Mesenchymal stem cell (in vitro differentiated cells and primary cell): Measurements from ENCODE around the gene APOL4.

Experiments
- DNase-seq: peaks from one replicate; pipeline ENCODE4 v3.0.0-alpha.2; 2013
- H2AFZ ChIP-seq: one replicate; pipeline ENCODE4 v1.6.1; 2013; ENCODE audit warnings: low read depth, mild to moderate bottlenecking, control low read depth, inconsistent platforms, low read length, moderate library complexity
- H2AK5ac ChIP-seq: 2 replicates; pipeline ENCODE4 v1.6.1; 2013; ENCODE audit warnings: low read length, moderate library complexity, mild to moderate bottlenecking, inconsistent platforms; ENCODE audit not compliant: severe bottlenecking
- H2BK120ac ChIP-seq: one replicate; pipeline ENCODE4 v1.6.1; 2013; ENCODE audit warnings: low read depth, mild to moderate bottlenecking, inconsistent platforms, low read length, moderate library complexity
- H2BK12ac ChIP-seq, 2 experiments: one replicate each; pipeline ENCODE4 v1.6.1; 2013; ENCODE audit warnings: inconsistent platforms in 2 of 2, low read length in 2 of 2, mild to moderate bottlenecking in 2 of 2, moderate library complexity in 2 of 2, control low read depth in 1 of 2
- H2BK15ac ChIP-seq: one replicate; pipeline ENCODE4 v1.6.1; 2013; ENCODE audit warnings: mild to moderate bottlenecking, low read depth, inconsistent platforms; ENCODE audit not compliant: poor library complexity, severe bottlenecking
- H2BK5ac ChIP-seq: 2 replicates; pipeline ENCODE4 v1.6.1; 2013; ENCODE audit warnings: low read depth, mild to moderate bottlenecking, low read length, control low read depth, inconsistent platforms; ENCODE audit not compliant: poor library complexity, severe bottlenecking
- H3K14ac ChIP-seq, 2 experiments: one replicate each; pipeline ENCODE4 v1.6.1; 2013; ENCODE audit warnings: inconsistent platforms in 2 of 2, low read length in 2 of 2, control low read depth in 1 of 2, mild to moderate bottlenecking in 1 of 2, moderate library complexity in 1 of 2
- H3K18ac ChIP-seq, 2 experiments: one replicate each; pipeline ENCODE4 v1.6.1; 2013; ENCODE audit warnings: inconsistent platforms in 2 of 2, low read length in 2 of 2, control low read depth in 1 of 2, low read depth in 1 of 2, mild to moderate bottlenecking in 1 of 2
- H3K23ac ChIP-seq, 2 experiments: one replicate each; pipeline ENCODE4 v1.6.1; 2013; ENCODE audit warnings: inconsistent platforms in 2 of 2, low read length in 2 of 2, mild to moderate bottlenecking in 2 of 2, moderate library complexity in 2 of 2, control low read depth in 1 of 2
- H3K27ac ChIP-seq: 2 replicates; pipeline ENCODE4 v1.5.1; 2013; ENCODE audit warnings: mild to moderate bottlenecking, moderate library complexity, low read length, control low read depth, inconsistent platforms; ENCODE audit not compliant: poor library complexity, severe bottlenecking
- H3K27me3 ChIP-seq, 2 experiments: 2 replicates each; pipeline versions ENCODE4 v1.6.1 to v1.7.0; 2013; ENCODE audit warnings: low read length in 2 of 2, mild to moderate bottlenecking in 2 of 2, moderate library complexity in 2 of 2, control low read depth in 1 of 2, inconsistent platforms in 1 of 2; ENCODE audit not compliant: control insufficient read depth in 1 of 2, insufficient read depth in 1 of 2
- H3K36me3 ChIP-seq, 2 experiments: 2 replicates each; pipeline versions ENCODE4 v1.6.1 to v1.7.0; 2013; ENCODE audit warnings: low read length in 2 of 2, control low read depth in 1 of 2, inconsistent platforms in 1 of 2, low read depth in 1 of 2, mild to moderate bottlenecking in 1 of 2; ENCODE audit not compliant: insufficient read depth in 2 of 2, control insufficient read depth in 1 of 2
- H3K4ac ChIP-seq, 2 experiments: one replicate each; pipeline ENCODE4 v1.6.1; 2013; ENCODE audit warnings: inconsistent platforms in 2 of 2, low read length in 2 of 2, mild to moderate bottlenecking in 2 of 2, moderate library complexity in 2 of 2, control low read depth in 1 of 2, low read depth in 1 of 2
- H3K4me1 ChIP-seq: 2 replicates; pipeline ENCODE4 v1.6.1; 2013; ENCODE audit warnings: low read depth, low read length, control low read depth; ENCODE audit not compliant: control insufficient read depth, insufficient read depth
- H3K4me2 ChIP-seq: 2 replicates; pipeline ENCODE4 v1.6.1; 2013; ENCODE audit warnings: low read length, mild to moderate bottlenecking, inconsistent platforms; ENCODE audit not compliant: poor library complexity, severe bottlenecking
- H3K4me3 ChIP-seq, 2 experiments: 2 replicates each; pipeline versions ENCODE4 v1.5.1 to v1.7.0; 2013; ENCODE audit warnings: low read length in 2 of 2, mild to moderate bottlenecking in 2 of 2, control low read depth in 1 of 2, low read depth in 1 of 2; ENCODE audit not compliant: insufficient read depth in 1 of 2
- H3K79me1 ChIP-seq: replicated peaks from 2 replicates; pipeline ENCODE4 v1.6.1; 2013; ENCODE audit warnings: mild to moderate bottlenecking, control low read depth, low read length, inconsistent platforms; ENCODE audit not compliant: poor library complexity, severe bottlenecking
- H3K9ac ChIP-seq: 2 replicates; pipeline ENCODE4 v1.7.0; 2013; ENCODE audit warnings: mild to moderate bottlenecking, low read length, moderate library complexity
- H3K9me3 ChIP-seq: 2 replicates; pipeline ENCODE4 v1.7.0; 2013; ENCODE audit warnings: mild to moderate bottlenecking, low read length; ENCODE audit not compliant: control insufficient read depth
- H4K8ac ChIP-seq: one replicate; pipeline ENCODE4 v1.6.1; 2013; ENCODE audit warnings: inconsistent platforms, mild to moderate bottlenecking, low read length, moderate library complexity
- H4K91ac ChIP-seq: one replicate; pipeline ENCODE4 v1.6.1; 2013; ENCODE audit warnings: mild to moderate bottlenecking, low read length, inconsistent platforms
- WGBS: methylation state at CpG from one replicate; pipeline ENCODE4 v1.1.7; 2013; ENCODE audit warnings: mixed read lengths; 5-methylcytosine and 5-hydroxymethylcytosine counted together

The APOL4 gene

DNA sequence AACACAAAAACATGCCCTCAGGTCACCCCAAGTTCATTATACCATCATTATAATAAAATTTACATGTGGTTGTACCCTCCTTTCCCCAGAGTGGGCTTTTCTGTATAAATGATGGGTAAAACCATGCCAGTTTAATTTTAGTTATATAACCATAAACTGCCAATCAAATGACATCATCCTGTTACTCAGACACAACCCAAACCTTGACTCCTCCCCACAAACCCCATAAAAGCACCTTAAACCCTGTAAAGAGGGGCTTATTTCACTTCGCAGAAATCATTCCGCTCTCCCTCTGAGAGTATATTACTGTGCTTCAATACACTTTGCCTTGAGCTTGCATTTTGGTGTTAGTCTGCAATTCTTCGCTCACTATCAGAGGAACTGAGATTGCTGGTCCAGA, 35.5 kb downstream of the APOL4 start:
- no peak overlapping the region for H3K18ac ChIP-seq
- H3K27ac ChIP-seq, result no peak overlapping the region
- H3K14ac ChIP-seq, result no peak overlapping the region
- H3K36me3 ChIP-seq, result no peaks in the 10 kb centered on the region
- H2BK15ac ChIP-seq, result no peak overlapping the region
- H3K79me1 ChIP-seq, result no peaks in the 10 kb centered on the region
- DNase-seq, result no peak
- no peak overlapping the region for H2AFZ ChIP-seq
- no peak overlapping the region for H3K9ac ChIP-seq
- H3K27me3 ChIP-seq, result peaks cover 0 to 32% of the 10 kb centered on the region in 2 experiments
- no peak overlapping the region for H2AK5ac ChIP-seq
- no peak overlapping the region for H2BK12ac ChIP-seq
- no peak overlapping the region for H3K4ac ChIP-seq
- no peak overlapping the region for H3K4me3 ChIP-seq
- no peaks in the 10 kb centered on the region for H3K4me1 ChIP-seq
- H3K23ac ChIP-seq, result no peak overlapping the region
- WGBS, result 96% methylated on average over 3 of the region's 3 CpGs
- H4K91ac ChIP-seq, result no peak overlapping the region
- no peaks in the 10 kb centered on the region for H3K9me3 ChIP-seq
- no peak overlapping the region for H4K8ac ChIP-seq
- H2BK5ac ChIP-seq, result no peak overlapping the region
- H3K4me2 ChIP-seq, result no peak overlapping the region
- no peak overlapping the region for H2BK120ac ChIP-seq

DNA sequence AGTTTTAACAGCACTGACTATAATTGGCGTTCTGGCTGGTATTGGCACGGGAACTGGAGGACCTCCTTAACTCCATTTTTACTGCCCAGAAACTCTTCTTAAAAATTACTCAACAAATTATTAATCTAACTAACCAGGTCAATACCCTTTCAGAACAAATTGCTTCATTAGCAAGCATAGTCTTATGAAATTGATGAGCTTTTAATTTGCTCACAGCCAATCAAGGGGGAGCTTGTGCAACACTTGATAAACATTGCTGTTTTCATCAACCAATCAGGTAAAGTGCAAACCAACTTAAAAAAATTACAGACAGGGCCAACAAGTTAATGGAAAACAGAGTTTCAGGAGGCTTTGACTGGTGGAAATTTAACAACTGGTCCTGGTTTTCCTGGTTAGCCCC, 36.5 kb downstream of the APOL4 start:
- no peaks in the 10 kb centered on the region for H3K4me1 ChIP-seq
- no peak overlapping the region for H2BK12ac ChIP-seq
- H2AFZ ChIP-seq, result no peak overlapping the region

GRCh38 chr22:36164621-36165020, 37.0 kb downstream of the APOL4 start:
- Histone ChIP-seq H4K8ac (no peak overlapping the region), H3K27ac (no peak overlapping the region)
- 89% methylated on average over 1 of the region's 1 CpG for WGBS

More for the DNA sequence above, 36.5 kb downstream of the APOL4 start:
- H3K23ac ChIP-seq, result no peak overlapping the region
- H3K4me2 ChIP-seq, result no peak overlapping the region
- no peaks in the 10 kb centered on the region for H3K79me1 ChIP-seq
- H2BK5ac ChIP-seq, result no peak overlapping the region
- no peak overlapping the region for H3K9ac ChIP-seq
- 92% methylated on average over 2 of the region's 2 CpGs for WGBS
- no peak overlapping the region for H2BK120ac ChIP-seq
- no peak overlapping the region for H3K18ac ChIP-seq
- H4K91ac ChIP-seq, result no peak overlapping the region
- H3K27me3 ChIP-seq, result peaks cover 0 to 32% of the 10 kb centered on the region in 2 experiments
- no peak overlapping the region for H3K4ac ChIP-seq
- DNase-seq, result no peak
- no peak overlapping the region for H2BK15ac ChIP-seq
- no peak overlapping the region for H3K14ac ChIP-seq
- no peak overlapping the region for H3K27ac ChIP-seq
- no peak overlapping the region for H2AK5ac ChIP-seq
- no peak overlapping the region for H3K4me3 ChIP-seq
- no peak overlapping the region for H4K8ac ChIP-seq
- H3K9me3 ChIP-seq, result no peaks in the 10 kb centered on the region
- H3K36me3 ChIP-seq, result no peaks in the 10 kb centered on the region

GRCh38 chr22:36163497-36163896, 38.1 kb downstream of the APOL4 start:
- Histone ChIP-seq H4K91ac (no peak overlapping the region), H3K14ac (no peak overlapping the region), H3K27ac (no peak overlapping the region), H3K23ac (no peak overlapping the region), H3K9ac (no peak overlapping the region), H4K8ac (no peak overlapping the region), H2AFZ (no peak overlapping the region), H2BK120ac (no peak overlapping the region), H3K36me3 (no peaks in the 10 kb centered on the region), H3K4ac (no peak overlapping the region), H3K18ac (no peak overlapping the region), H3K79me1 (no peaks in the 10 kb centered on the region), H3K27me3 (peaks cover 0 to 29% of the 10 kb centered on the region in 2 experiments), H2BK15ac (no peak overlapping the region), H3K4me2 (no peak overlapping the region), H2BK12ac (no peak overlapping the region), H2AK5ac (no peak overlapping the region), H3K9me3 (no peaks in the 10 kb centered on the region), H2BK5ac (no peak overlapping the region), H3K4me1 (no peaks in the 10 kb centered on the region), H3K4me3 (no peak overlapping the region)
- no peak for DNase-seq
- 93% methylated on average over 2 of the region's 2 CpGs for WGBS

More at GRCh38 chr22:36164621-36165020, 37.0 kb downstream of the APOL4 start:
- Histone ChIP-seq H3K23ac (no peak overlapping the region), H3K4ac (no peak overlapping the region), H2BK12ac (no peak overlapping the region), H2AK5ac (no peak overlapping the region), H3K4me2 (no peak overlapping the region), H3K27me3 (peaks cover 0 to 29% of the 10 kb centered on the region in 2 experiments), H3K4me1 (no peaks in the 10 kb centered on the region), H3K9ac (no peak overlapping the region), H3K9me3 (no peaks in the 10 kb centered on the region), H3K4me3 (no peak overlapping the region), H3K18ac (no peak overlapping the region), H2BK15ac (no peak overlapping the region), H3K79me1 (no peaks in the 10 kb centered on the region), H3K36me3 (no peaks in the 10 kb centered on the region), H2BK5ac (no peak overlapping the region), H2AFZ (no peak overlapping the region), H3K14ac (no peak overlapping the region), H2BK120ac (no peak overlapping the region), H4K91ac (no peak overlapping the region)
- no peak for DNase-seq
